ENCODE results near the gene VPS35.

VPS35 gene

GRCh38 chr16:46688654-46689364 lies at the start of gene VPS35:
Gene VPS35, minus strand, starts transcription at chr16:46689178. Its CDS starts 45 bp downstream, at chr16:46689133.
- DNase-seq, result peak; percentile 99

- DNase-seq, result no peak
These were observed 48.7 kb upstream of the VPS35 start for GRCh38 chr16:46737621-46738214.

DNA sequence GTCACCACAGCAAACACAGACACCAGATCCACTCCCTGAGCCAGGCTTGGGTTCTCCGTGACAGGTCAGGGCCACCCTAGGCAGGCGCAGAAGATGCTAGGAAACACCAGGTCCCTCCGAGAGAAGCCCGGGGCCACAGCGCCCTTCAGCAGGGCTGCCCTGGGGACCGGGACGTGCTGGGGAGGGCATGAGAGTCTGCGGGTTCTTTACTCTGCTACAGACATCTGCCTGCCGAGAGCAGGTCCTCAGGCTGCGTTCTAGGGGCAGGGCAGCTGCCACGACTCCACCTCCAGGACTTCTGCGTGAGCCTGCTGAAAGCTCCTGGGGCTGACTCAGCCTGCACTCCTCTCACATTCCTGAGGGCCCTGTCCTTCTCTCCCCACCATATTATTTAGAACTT lies 47.7 kb upstream of the VPS35 start:
- DNase-seq, result no peak

- DNase-seq, result no peak
These were observed 44.4 kb upstream of the VPS35 start for GRCh38 chr16:46733319-46733830.

- no peak for DNase-seq
These were observed 43.6 kb upstream of the VPS35 start for GRCh38 chr16:46732561-46732960.

DNA sequence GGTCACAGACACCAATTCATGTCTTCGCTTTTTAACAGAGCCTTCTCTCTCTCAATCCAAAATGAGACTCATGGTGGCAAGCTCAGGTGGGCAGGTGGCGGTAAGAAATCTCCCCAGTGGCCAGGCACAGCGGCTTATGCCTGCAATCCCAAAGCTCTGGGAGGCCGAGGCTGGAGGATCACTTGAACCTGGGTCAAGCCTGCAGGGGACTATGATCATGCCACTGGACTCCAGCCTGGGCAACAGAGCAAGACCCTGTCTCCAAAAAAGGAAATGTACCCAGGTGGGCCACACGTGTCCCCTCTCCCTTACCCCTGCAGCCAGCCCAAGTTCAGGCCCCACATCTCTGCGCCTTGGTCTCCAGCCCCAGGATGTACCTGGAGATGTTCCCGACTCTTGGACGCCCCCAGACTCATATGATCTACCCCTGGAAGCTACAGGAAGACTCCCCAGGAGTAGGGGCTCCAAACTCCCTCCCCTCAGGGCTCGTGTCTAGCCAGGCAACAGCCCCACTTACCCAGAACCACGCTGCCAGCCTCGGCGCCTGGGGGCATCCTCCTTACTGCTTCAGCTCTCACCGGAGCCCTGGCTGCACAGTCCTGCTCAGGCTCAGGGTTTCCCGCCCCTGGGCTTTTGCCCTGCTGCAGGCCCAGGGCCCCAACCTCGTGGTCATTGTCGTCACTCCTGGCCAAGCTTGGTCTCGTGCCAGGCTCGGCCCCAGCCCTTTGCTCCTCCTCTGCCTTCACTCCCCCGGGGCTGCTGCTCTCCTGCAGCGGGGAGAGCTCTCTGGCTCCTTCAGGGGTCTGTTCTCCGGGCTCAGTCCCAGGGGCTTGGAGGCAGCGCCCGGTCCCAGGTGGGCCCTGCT lies 42.9 kb upstream of the VPS35 start:
- no peak for DNase-seq

GRCh38 chr16:46730801-46731690 lies 42.1 kb upstream of the VPS35 start:
- DNase-seq, result no peak

- no peak for DNase-seq
These were observed 41.1 kb upstream of the VPS35 start for GRCh38 chr16:46730126-46730525.

DNA sequence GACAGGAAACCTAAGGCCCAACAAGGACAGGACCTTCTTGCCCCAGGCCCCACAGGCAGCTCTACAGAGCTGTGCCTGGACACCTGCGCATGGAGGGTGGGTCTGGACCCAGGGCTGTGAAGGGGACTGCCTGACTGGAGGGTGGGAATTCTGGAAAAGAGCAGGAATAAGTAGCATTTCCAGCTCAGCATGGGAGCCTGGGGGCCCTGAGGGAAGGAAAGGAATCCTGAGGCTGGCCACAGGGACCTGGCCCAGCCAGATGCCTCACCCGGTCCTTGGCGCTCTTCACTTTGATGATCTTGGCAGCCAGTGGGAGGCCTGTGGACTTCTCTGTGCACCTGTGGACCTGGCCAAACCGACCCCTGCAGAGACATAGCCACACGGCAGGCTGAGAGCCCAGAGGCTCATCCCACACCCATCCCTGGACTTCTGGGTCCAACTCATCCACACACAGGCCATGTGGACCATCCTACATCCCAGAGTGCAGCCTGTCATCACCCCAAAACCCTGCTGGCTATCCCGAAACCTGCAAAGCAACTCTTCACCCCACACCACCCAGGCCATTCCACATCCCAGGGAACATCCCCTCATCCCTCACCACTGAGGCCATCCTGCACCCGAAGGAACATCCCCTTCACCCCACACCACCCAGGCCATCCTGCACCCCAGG lies 40.5 kb upstream of the VPS35 start:
- no peak for DNase-seq

GRCh38 chr16:46728806-46729205 lies 39.8 kb upstream of the VPS35 start:
- no peak for DNase-seq

GRCh38 chr16:46727630-46728029 lies 38.7 kb upstream of the VPS35 start:
- no peak for DNase-seq

DNA sequence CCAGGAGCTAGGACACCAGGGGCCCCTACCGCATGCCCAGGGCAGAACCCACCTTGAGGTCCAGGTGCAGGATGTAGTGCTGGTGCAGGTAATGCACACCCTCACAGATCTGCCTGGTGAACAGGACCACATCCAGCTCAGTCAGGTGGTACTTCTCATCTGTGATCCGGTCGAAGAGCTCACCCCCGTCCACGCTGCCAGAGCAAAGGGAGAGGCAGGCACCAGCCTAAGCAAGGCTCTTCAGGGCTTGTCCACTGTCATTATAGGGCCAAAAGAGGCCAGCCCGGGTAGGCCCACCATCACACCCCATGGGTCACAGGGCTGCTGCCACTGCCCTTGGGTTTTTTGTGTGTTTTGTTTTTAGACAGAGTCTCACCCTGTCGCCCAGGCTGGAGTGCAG lies 38.2 kb upstream of the VPS35 start:
- no peak for DNase-seq

DNA sequence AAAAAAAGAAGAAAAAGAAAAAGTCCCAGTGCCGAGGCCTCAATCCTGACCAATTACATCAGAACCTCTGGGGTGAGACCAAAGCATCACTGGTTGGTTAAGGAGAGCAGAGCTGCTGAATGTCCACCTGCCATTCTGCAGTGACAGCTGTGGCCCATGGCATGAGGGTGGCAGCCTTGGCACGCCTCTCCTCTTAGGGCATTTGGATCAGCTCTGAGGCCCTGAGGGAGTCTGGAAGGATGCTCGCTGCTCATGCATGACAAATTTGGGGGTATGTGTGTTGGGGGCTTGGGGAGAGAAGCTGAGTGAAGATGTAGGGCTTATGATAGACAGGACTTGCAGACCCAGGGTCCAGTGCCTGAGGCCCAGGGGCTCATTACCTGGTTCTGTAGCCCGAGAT lies 32.9 kb upstream of the VPS35 start:
- no peak for DNase-seq

GRCh38 chr16:46720619-46721018 lies 31.6 kb upstream of the VPS35 start:
- DNase-seq, result no peak

DNA sequence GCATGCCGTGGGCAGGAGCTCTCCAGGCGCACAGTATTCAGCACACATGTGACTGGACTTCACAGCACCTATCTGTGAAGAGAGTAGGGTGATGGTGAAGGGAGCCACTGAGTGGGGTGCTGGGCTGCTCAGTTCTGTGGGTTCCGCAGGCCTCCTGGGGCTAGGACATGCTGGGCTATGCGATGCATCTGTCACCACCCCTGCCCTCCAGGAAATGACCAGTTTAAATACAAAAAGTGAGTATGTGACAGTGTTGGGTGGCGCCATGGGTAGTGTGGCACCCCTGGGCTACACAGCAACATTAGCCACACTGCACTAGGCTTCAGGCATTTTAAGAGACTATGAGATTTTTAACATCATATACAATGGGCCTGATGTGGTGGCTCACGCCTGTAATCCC lies 30.6 kb upstream of the VPS35 start:
- no peak for DNase-seq

- no peak for DNase-seq
These were observed 29.2 kb upstream of the VPS35 start for GRCh38 chr16:46718214-46718613.

DNA sequence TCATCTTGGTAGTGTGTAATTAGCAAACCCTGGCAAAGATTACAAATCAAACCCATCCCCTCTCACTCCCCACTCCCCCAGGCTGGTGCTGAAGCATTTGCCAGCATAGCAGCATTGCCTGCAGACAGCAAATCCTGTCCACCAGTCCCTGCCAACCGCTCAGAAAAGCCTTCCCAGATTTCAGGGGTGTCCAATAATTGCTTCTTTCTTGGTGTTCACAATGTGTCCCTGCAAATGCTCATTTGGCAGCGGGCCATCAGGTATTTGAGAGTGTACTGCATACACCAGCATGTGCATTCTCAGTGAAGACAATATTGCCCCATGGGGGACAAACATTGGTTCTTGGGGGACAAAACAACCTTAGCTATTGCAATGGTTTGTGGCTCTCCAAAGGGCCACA lies 28.7 kb upstream of the VPS35 start:
- no peak for DNase-seq

- DNase-seq, result no peak
These were observed 26.9 kb upstream of the VPS35 start for GRCh38 chr16:46715769-46716305.

- DNase-seq, result no peak
These were observed 26.0 kb upstream of the VPS35 start for GRCh38 chr16:46714797-46715591.

DNA sequence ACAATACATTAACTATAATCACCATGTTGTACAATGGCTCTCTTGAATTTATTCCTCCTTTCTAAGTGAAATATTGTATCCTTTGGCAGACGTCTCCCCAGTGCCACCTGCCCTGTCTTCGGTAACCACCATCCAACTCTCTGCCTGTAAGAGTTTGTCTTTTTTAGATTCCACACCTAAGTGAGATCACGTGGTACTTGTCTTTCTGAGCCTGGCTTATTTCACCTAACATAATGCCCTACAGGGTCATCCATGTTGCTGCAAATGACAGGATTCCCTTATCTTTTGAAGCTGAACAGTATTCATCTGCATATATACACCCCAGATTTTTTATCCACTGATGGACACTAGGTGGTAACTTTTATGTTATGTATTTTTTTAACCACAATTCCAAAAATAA lies 24.7 kb upstream of the VPS35 start:
- no peak for DNase-seq

GRCh38 chr16:46712911-46713310 lies 23.9 kb upstream of the VPS35 start:
- DNase-seq, result no peak
